NCI-H748 (cell line): ENCODE measurements around the gene SH3GL3.

Experiments used
- DNase-seq: peaks from one replicate; lab custom pipeline; 2025; ENCODE audit not compliant: unreplicated experiment; lab: John Stamatoyannopoulos, UW

Gene SH3GL3

DNA sequence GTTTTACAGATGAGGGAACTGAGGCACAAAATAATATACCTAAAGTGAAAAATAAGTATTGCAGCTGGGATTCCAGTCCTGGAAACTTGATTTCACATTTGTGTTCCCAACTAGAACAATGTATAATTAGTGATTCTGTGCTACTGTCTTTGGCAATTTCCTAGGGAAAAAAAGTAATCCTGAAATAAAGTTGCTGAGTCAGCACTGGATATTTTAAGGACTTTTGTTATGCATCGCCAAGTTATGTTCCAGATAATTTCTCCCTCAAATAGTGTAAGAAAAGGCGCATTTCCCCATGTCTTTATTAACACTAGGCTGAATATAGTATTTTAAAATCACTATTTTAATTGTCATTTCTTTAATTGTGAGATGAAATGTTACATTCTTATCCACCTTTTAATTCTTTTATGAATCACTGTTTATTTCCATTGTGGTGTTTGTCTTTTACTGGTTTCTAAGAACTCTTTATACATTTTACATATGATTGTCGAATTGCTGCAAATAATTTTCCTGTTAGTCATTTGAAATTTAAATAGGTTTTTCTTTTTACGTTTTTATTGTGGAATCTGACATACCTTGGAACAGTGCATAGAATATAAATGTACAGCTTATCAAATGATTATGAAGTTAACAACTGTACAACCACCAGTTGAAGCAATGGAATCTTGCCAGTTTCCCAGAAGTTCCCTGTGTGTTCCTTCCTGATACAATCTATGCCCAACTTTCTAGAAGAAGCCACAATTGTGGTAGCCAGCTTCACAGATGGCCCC, 56.6 kb downstream of the SH3GL3 start:
- DNase-seq = no peak

DNA sequence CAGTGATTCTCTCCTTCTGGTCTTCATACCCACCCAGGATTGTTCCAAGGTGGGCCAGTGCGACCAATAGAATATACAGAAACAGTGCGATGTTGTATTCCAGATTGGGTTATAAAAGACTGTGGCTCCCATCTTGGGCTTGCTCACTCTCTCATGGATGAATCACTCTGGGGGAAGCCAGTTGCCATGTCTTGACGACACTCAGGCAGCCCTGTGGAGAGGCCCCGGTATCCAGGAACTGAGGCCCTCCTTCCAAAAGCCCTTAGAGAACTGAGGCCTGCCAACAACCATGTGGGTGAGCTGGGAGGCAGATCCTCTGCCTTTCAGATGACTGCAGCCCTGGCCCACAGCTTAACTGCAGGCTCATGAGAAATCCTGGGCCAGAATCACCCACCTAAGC, 57.2 kb downstream of the SH3GL3 start:
- no peak for DNase-seq

DNA sequence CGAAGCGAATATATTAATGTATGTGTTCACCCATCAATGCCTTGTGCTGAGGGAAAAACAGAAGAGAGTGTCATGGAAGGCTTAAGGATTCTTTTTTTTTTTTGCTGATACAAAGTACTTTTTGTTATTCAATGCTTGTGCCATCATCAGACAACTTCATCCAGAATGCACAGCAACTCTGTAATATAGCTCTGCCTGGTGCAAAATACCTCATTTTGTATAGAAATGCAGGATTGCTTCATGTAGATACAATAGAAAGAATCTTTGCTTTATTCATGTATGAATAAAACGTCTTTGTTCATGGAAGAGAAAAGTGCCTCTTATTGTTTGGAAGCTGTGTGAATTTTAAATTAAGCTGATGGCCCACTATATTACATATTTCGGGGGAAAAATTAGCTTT, 62.9 kb downstream of the SH3GL3 start:
- no peak for DNase-seq

GRCh38 chr15:83512459-83512858, 65.3 kb downstream of the SH3GL3 start:
- no peak for DNase-seq

- DNase-seq = no peak
Observed at GRCh38 chr15:83514584-83514983, 67.4 kb downstream of the SH3GL3 start.

- no peak for DNase-seq
Observed at GRCh38 chr15:83515164-83515563, 68.0 kb downstream of the SH3GL3 start.

GRCh38 chr15:83516935-83517334, 69.8 kb downstream of the SH3GL3 start:
- no peak for DNase-seq

GRCh38 chr15:83526319-83526718, 79.2 kb downstream of the SH3GL3 start:
- no peak for DNase-seq

DNA sequence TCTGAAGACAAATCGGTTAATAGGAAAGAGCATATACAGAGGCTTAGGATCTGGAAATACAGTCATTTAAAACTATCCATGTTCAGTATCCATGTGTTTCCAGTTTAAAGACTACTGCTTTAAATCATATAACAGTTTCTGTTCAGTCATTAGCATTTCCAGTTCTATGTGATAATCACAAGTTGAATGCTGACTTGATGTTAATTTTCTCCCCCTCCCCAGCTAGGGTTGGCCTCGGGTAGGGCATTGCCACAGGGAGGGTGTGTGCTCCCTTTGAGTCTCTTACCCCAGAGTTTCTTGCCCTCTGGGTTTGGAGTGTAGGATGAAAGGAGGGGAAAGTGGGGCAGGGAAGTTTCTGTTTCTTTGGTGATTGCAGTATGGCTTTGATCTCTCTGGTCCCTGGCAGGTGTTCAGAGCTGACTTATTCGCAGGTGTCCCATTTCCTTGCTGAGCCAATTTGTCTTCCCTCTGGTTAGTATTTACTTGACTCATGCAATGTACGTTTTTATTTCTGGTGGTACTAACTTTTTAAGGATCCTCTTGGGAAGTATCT, 86.3 kb downstream of the SH3GL3 start:
- DNase-seq = no peak

DNA sequence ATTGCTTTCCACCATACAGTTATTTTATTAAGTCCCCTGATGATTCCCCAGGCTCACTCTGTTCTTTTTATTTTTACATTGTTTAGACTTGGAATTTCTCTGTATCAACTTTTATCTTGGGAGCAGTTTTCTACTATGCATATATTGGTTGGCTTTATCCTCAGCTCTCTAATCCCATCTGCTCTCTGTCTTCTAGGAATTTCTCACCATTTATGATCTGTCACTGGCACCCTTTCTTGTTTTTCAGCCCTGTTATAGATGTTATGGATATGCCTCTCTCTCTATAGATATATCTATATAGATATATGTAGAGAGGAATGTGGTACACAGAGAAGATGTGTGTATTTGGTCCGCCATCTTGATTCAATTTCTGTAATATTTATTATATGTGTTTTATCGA, 90.5 kb downstream of the SH3GL3 start:
- no peak for DNase-seq

DNA sequence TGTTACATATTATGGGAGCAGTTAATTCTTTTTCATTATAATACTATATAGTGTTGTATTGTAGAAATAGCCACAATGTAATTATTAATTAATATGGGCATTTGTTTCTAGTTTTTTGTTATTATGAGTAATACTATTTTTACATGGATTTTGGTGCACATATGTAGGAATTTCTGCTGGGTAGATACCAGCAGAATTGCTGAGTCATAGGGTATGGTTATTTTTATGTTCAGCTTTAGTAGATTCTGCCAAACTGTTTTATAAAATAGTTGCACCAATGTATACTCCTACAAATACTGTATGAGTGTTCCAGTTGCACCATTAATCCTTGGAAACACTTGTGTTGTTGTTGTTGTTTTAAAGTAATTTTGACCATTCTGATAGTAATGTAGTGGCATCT, 91.5 kb downstream of the SH3GL3 start:
- no peak for DNase-seq

DNA sequence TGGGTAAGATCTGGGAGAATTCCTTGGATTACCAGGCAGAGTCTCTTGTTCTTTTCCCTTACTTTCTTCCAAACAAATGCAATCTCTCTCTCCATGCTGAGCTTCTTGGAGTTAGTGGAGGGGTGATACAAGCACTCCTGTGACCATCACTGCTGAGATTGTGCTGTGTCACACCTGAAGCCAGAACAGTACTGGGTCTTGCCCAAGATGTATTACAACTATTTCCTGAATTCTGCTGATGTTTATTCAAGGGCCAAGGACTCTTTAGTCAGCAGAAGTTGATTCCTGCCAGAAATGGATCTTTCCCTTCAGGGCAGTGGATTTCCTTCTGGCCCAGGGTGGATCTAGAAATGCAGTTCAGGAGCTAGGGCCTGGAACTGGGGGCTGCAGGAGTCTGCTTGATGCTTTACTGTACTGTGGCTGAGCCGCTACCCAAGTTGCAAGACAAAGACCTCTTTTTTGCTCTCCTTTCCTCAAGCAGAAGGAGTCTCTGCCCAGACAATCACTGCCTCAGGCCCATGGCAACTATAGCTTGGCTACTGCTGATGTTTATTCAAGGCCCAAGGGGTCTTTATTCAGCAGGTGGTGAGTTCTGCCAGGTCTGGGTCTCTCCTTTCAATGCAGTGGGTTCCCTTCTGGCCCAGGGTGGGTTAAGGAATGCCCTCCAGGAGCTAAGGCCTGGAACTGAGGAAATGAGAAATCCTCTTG, 98.8 kb downstream of the SH3GL3 start:
- DNase-seq = no peak

DNA sequence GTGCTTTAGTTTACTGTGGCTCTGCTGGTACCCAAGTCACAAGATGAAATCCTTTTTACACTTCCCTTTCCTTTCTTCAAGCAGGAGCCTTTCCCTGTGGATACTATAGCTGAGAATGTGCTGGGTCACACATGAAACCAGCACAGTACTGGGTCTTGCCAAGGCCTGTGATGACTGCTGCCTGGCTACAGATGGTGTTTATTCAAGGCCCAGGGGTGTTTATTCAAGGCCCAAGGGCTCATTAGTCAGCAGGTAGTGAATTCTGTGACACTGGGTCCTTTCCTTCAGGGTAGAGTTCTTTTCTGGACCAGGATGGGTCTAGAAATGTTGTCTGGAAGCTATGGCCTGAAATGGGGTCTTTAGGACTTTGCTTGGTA, 99.4 kb downstream of the SH3GL3 start:
- DNase-seq = no peak

- no peak for DNase-seq
Observed at GRCh38 chr15:83547168-83547567, 100.0 kb downstream of the SH3GL3 start.

GRCh38 chr15:83549623-83550022, 102.5 kb downstream of the SH3GL3 start:
- DNase-seq = no peak

GRCh38 chr15:83554558-83554957, 107.4 kb downstream of the SH3GL3 start:
- no peak for DNase-seq

- DNase-seq = no peak
Observed at GRCh38 chr15:83555383-83555782, 108.2 kb downstream of the SH3GL3 start.

- DNase-seq = no peak
Observed at GRCh38 chr15:83556068-83556467, 108.9 kb downstream of the SH3GL3 start.

DNA sequence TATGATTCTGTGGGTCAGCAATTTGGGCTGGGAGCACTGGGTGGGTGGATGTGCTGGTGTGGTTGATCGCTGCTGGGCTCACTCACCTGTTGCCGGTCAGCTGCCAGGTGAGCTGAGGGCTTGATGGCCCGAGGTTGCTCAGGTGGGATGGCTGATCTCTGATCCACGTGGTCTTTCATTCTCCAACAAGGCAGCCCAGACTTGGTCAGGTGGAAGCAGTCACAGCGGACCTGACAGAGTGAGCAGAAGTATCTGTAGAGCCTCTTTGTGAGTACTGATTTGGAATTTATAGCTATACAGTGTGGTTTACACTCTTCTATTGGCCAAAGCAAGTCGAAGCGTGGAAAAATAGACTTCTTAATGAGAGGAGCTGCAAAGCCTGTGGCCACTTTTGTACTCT, 109.6 kb downstream of the SH3GL3 start:
- no peak for DNase-seq

DNA sequence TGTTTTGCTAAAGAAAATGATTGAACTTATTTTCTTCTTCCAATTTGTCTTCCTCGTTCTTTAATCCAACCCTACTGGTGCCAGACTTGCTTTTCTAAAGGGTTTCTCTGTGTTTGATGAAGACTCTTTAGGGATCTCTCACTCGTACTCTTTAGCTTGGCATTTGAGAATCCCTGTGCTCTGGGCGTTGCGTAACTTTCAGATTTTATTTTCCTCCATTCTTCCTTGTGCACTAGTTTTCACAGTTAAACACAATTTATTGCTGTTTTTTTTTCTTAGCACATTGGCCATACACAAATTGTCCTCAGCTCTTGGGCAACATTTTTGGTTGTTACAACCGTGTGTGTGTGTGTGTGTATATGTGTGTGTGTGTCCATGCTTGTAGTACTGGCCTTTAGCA, 111.0 kb downstream of the SH3GL3 start:
- DNase-seq = no peak

DNA sequence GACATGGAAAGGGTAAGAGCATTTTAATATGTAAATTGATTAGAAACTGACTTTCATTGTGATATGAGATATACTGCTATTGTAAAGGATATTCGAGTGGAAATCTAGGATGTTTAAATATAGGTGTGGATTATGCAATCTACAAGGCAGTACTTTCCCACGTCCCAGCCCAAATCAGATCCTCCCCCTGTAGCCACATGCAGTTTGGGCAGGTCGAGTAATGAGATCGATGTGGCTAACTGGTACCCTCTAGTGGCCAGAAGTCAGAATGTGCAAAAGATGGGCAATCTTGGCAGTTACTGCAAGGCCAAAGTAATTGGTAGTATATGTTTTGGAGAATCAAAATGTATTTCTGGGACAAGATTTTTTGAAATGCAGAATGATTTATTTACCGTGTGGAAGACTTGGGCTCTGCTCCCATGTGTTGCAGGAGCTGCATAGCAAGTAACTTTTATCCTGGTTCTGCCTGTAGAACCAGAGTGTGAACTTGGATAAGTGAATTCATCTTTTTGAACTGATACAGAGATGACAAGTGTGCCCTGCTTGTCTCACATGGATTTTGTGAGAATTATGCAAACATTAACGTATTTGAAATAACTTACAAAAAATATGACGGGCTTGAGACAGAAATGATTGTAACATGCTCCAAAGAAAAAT, 112.3 kb downstream of the SH3GL3 start:
- peak; percentile 42 for DNase-seq

GRCh38 chr15:83561661-83562060, 114.5 kb downstream of the SH3GL3 start:
- no peak for DNase-seq
